T-helper 1 cell treated with Interleukin-12 subunit alpha and Interleukin-12 subunit beta and Interleukin-4 antibody, amounts not matched to agents 30 ng/mL and 1 ng/mL, for 36 hours (primary cell): ENCODE measurements around the gene GNB5. TPM values are rescaled to one million over a fixed set of nuclear protein-coding genes. Genes with fewer than 3 reads are reported as not detected.

Experiments
- intact Hi-C: fragments of 100-400 bp; cut with micrococcal nuclease; formaldehyde crosslinking; loops from one replicate; pipeline ENCODE4 v1.15.1; 2024
- total RNA-seq: library from RNA; stranded (reverse); gene quantifications from 2 replicates; pipeline ENCODE4 v1.2.3, GENCODE V29; 2022

The GNB5 gene
- total RNA-seq, 1 donor from 2014 or later = 34.2 TPM

DNA sequence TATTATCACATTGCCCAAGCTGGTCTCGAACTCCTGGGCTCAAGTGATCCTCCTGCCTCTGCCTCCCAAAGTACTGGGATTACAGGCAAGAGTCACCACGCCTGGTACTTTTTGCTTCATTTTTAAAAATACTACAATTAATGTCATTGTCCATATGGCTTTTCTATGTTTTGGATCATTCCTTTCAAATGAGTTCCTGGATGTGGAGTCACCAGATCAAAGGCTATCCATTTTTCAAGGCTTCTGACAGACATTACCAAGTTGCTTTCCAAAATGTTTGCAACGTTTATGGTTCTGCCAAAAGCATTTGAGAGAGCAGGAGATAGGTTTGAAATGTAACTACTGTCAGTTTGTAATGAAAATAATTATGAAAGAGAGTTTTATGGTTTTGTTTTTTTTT, 44.4 kb downstream of the GNB5 start:
- intact Hi-C loops = no loop called here

DNA sequence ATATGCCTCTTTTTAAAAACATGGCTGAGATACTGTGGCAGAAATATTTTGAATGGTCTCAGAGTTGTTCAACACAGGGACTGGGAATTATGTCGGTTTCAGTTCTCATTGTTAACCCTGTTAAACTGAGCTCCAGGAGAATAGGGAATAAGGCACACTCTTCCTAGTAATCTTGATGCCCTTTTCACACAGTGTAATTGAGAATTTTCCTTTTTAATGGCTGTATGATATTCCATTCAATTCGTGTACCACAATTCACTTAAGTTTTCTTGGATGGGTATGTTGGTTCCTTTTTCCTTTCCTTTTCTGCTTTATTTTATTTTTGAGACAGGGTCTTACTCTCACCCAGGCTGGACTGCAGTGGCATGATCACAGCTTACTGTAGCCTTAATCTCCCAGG, 44.9 kb downstream of the GNB5 start:
- intact Hi-C loops = no loop called here

DNA sequence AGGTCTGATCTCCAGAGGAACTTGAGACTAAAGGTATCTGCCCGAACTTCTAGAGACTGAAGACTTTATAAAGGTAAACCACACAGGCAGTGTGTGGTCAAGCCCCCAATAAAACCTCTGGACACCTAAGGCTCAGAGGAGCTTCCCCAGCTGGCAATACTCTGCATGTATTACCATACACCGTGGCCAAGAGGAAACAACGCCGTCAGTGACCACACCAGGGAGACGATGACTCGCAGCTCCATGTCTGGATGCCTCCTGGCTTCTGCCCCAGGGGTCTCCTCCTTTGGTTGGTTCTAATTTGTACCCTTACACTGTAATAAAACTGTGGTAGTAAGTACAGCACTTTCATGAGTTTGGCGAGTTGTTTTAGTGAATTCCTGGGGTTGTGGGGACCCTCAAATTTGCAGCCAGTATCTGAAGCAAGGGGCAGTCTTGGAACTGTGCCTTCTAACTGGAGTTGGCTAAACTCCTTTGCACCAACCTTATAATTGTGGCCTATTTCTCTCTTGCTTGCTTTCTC, 46.5 kb downstream of the GNB5 start:
- intact Hi-C loops = no loop called here

DNA sequence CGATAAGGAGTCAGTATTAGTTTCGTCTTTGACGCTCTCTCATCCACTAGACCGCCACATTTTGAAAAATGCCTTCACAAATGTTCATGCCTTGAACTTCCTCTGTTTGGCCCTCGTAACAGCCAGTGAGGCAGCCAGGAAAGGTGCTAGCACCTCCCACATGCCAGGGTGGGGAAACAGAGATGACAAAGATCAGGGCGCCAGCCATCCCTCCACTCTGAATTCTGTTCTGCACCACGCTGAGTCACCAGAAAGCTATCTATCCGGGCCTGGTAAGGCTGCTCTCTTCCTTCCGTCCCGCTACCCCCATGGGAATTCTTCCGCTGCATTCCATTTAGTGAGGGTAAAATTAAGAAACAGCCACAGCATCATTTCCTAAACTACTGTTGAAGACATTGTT, 47.3 kb downstream of the GNB5 start:
- intact Hi-C loops = no loop called here

DNA sequence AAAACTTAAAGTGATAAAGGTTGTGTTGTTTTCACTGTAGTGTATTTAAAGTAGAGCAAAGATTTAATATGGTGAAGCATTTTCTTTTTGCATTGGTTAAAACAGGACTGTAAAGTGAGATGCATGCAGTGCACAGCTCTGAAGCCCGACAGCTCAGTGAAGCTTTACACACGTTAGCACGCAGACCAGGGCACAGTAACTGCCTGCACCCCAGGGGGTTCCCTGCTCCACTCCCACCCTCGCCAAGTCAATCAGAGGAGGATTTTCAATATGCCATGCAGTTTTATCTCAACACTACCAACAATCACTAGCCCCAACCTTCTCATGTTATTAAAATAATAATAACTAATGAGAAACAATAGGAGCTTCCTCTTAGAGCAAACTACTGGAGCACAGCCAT, 50.5 kb downstream of the GNB5 start:
- intact Hi-C loops = loop anchor here (1.0 to 2.0 kb wide), 5 partner anchors 39 to 358 kb away; no protein-coding TSS in a partner anchor

DNA sequence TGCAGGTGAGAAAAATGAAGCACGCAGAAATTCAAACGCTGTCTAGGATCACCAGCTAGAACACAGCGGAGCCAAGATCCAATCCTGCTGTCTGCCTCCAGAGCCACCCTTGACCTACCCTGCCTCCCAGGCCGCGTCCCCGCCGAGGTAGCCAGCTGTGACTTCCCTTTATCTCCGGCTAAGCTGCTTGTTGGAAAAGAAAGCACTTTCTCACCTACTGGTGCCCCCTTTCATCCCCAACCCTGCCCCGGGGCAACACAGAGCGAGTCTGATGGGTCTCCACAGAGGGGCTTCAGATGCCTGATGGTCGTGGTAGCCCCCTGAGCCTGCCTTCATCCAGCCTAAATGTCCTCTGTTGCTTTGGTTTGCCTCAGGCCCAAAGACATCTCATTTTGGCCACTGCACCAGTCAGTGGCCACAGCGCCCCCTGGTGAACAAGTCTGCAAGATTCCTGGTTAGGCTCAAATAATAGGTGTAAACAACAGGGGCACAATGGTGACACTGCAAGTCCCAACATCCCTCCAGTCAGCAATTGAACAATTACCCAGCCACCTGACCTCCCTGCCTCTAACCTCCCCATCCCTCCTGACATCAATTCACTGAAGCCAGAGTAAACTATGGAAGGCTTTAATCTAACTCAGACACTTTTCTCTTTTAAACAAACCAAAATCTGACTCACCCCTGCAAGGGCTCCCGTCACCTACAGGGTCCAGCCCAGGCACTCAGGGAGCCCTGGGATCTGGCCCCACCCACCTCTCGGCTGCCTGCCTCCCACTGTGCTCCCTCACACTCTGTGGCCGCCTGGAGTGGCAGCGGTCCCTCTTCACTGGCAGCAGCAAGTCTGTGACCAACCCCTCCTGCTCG, 51.4 kb downstream of the GNB5 start:
- intact Hi-C loops = loop anchor here (1.0 to 2.0 kb wide), 7 partner anchors 39 to 358 kb away; no protein-coding TSS in a partner anchor

GRCh38 chr15:52137432-52138357, 53.5 kb downstream of the GNB5 start:
- intact Hi-C loops = no loop called here

DNA sequence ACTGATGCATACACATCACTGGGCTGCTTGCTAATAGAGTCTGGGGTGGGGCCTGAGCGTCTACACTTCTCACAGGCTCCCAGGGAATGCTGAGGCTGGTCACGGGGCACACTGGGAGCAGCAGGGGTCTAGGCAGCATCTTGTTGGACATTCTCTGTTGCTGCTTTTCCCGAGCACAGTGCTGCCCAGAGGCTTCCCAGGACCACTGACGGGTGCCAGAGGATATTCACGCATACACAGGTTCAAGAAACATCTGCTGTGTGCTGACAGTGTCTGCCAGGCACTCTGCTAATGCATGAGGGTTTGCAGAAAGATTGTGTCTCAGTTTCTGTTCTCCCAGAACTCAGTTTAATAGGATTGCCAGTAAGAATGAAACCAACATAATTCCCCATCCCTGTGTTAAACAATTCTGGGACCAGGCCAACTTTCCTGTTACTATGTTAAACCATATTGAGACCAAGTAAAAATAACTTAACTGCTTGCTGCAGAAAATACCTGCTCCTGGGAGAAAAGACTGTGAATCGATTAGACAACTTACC, 54.7 kb downstream of the GNB5 start:
- intact Hi-C loops = no loop called here

- intact Hi-C loops = no loop called here
These were observed 56.6 kb downstream of the GNB5 start for GRCh38 chr15:52134502-52135144.

- intact Hi-C loops = no loop called here
These were observed 57.5 kb downstream of the GNB5 start for GRCh38 chr15:52133510-52134220.

DNA sequence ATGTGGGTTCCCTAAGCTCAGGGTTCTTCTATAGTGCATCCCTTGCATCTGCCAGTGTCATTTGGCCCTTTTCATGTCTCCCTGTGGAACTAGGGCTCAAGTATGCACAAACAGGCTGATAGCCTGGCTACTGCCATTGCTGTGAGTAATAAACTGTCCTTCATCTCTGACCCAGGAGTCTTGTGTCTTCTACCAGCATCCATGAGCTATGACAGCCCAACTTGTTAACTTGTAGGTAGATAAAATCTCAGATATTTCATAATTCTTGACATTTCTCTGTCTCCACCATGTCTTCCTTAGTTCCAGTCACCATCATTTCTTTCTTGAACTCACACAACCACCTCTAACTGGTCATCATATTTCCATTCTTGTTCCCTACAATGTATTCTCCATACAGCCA, 59.1 kb downstream of the GNB5 start:
- intact Hi-C loops = no loop called here

- intact Hi-C loops = no loop called here
These were observed 62.6 kb downstream of the GNB5 start for GRCh38 chr15:52128568-52128967.

DNA sequence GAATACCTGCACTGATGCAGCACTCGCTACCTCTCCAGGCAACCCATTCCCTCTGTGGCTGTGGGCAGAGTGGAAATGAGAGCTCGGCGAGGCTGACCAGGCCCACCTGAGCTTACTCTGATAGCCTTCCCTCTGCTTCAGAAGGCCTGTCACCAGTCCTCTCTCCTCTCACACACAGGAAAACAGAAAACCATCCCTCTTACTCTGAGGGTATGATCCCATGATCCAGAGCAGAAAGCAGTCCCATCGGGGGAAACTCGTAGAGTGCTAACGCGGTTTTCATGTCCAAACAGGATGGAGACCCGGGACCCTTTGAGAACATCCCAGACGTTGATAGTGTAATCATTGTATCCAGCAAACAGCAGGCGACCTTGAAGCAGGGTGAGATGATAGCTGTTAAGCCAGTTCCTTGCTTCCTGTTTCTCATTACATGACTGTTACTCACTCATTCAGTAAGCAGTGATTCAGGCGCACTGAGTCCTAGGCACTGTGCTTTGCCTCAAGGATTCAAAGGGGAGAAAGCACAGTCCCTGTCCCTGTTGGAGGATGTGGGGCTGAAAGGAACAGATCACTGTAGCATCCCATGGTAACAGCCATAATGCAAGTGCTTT, 66.8 kb downstream of the GNB5 start:
- intact Hi-C loops = no loop called here

DNA sequence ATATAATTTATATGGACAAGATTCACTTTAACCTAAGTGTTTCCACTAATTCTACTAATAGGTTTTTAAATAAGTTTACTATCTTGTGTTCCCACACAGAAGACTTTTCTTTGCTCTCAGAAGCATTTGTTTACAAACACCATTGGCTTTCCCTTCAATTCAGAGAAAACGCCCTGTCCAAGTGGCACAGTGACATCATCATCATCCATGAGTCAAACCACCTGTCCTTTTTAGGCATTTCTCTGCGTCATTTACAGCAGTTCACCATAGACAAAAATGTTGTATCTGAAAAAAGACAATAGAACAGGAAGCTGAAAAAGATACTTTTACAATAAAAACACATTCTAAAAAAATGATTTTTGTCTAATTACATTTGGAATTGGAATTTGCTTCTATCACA, 69.3 kb downstream of the GNB5 start:
- intact Hi-C loops = no loop called here

GRCh38 chr15:52121006-52121405, 70.2 kb downstream of the GNB5 start:
- intact Hi-C loops = no loop called here

DNA sequence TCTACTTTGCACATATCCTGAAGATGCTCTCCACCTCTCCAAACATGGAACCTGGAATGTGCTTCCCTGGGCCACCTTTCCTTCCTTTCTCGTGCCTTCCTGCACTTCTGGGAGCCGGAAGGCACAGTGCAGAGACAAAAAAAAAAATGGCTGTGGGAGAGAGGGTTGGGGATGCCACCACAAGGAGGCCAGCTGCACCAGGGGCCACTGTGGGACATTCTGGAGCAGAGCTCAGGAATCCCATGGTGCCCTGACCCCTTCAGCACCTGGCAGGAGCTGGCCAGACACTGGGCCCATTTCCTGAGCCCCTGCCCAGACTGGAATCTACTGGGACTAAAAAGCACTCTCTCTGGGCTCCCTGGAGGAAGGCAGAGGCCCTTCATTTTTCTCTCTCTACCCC, 70.7 kb downstream of the GNB5 start:
- intact Hi-C loops = no loop called here

DNA sequence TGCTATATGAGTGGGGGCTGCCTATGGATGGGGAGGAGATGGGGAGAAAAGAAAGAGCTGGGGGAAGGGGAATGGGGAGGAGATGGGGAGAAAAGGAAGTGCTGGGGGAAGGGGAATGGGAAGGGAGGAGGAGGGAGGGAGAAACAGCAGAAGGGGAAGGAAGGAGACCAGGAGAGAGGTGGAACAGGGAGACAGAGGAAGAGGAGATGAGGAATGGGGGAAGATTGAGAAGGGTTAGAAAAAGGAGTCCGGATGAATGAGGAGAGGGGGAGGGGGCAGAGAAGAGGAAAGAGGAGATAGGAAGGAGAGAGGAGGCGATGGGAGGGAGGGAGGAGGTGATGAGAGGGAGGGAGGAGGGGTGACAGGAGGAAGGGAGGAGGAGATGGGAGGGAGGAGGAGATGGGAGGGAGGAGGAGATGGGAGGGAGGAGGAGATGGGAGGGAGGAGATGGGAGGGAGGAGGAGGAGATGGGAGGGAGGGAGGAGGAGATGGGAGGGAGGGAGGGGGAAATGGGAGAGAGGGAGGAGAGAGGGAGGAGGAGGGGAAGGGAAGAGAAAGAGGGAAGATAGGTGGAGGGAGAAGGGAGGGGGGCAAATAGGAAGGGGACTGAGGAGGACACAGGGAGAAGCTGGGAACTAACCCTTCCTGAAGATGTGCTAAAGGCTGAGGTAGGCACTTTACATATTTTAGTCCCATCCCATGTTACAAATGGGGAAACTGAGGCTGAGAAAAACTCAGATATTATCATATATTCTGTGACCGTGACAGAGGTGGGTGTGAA, 72.0 kb downstream of the GNB5 start:
- intact Hi-C loops = no loop called here

- intact Hi-C loops = no loop called here
These were observed 73.6 kb downstream of the GNB5 start for GRCh38 chr15:52117549-52117948.
